Nephron (organoid): ENCODE data around the gene LENG9.

Experiments used
- H3K27ac Mint-ChIP-seq, 3 experiments: 2 replicates each; pipeline ENCODE4 v1.8.0; 2020; ENCODE audit warnings: mixed read lengths in 3 of 3, mild to moderate bottlenecking in 2 of 3, moderate library complexity in 1 of 3
- H3K27me3 Mint-ChIP-seq: 2 replicates; pipeline ENCODE4 v1.8.0; 2021; ENCODE audit warnings: low read depth, mild to moderate bottlenecking, moderate library complexity, mixed read lengths
- H3K36me3 Mint-ChIP-seq: 2 replicates; pipeline ENCODE4 v1.8.0; 2020; ENCODE audit warnings: low read depth, mixed read lengths
- H3K4me1 Mint-ChIP-seq: 2 replicates; pipeline ENCODE4 v1.8.0; 2020; ENCODE audit warnings: mixed read lengths
- H3K4me3 Mint-ChIP-seq, 3 experiments: 2 replicates each; pipeline ENCODE4 v1.8.0; 2020; ENCODE audit warnings: mild to moderate bottlenecking in 3 of 3, mixed read lengths in 3 of 3, moderate library complexity in 2 of 3
- H3K9me3 Mint-ChIP-seq: 2 replicates; pipeline ENCODE4 v1.8.0; 2020; ENCODE audit warnings: mixed read lengths
- CTCF ChIP-seq, 3 experiments: fragments of 200-600 bp; sonication (generic); IDR thresholded peaks; one replicate each; pipeline ENCODE4 v1.5.0; 2021; ENCODE audit warnings: antibody characterized with exemption in 3 of 3; ENCODE audit not compliant: unreplicated experiment in 3 of 3

LENG9 gene

GRCh38 chr19:54418030-54418929 lies 45.3 kb downstream of the LENG9 start:
- H3K4me1 Mint-ChIP-seq = peaks cover 28% of the 10 kb centered on the region
- H3K4me3 Mint-ChIP-seq = peak overlapping the region; percentile 28 to 51 (median 44)
- no peaks in the 10 kb centered on the region for H3K36me3 Mint-ChIP-seq
- H3K9me3 Mint-ChIP-seq = peaks cover 5% of the 10 kb centered on the region
- H3K27me3 Mint-ChIP-seq = peaks cover 44% of the 10 kb centered on the region
- peak overlapping the region; percentile 68 to 75 (median 71) for H3K27ac Mint-ChIP-seq
- no peak for TF ChIP-seq CTCF (IDR thresholded peaks at IDR 0.05; ENCODE audit: unreplicated experiment in 3 of 3)

GRCh38 chr19:54416695-54417491 lies 46.7 kb downstream of the LENG9 start:
- Mint-ChIP-seq H3K27me3 (peaks cover 42% of the 10 kb centered on the region), H3K9me3 (peaks cover 5% of the 10 kb centered on the region), H3K36me3 (no peaks in the 10 kb centered on the region), H3K4me3 (peak overlapping the region; percentile 44 to 69 (median 66)), H3K27ac (peak overlapping the region; percentile 6 to 71 (median 15)), H3K4me1 (peaks cover 23% of the 10 kb centered on the region)
- no peak for TF ChIP-seq CTCF (IDR thresholded peaks at IDR 0.05; ENCODE audit: unreplicated experiment in 3 of 3)

GRCh38 chr19:54415901-54416673 lies 47.5 kb downstream of the LENG9 start:
- H3K4me3 Mint-ChIP-seq = peak overlapping the region; percentile 49 to 68 (median 67)
- peaks cover 43% of the 10 kb centered on the region for H3K27me3 Mint-ChIP-seq
- no peaks in the 10 kb centered on the region for H3K36me3 Mint-ChIP-seq
- H3K27ac Mint-ChIP-seq = no peak overlapping the region
- TF ChIP-seq CTCF (IDR thresholded peaks at IDR 0.05; ENCODE audit: unreplicated experiment in 3 of 3) = no peak
- peaks cover 23% of the 10 kb centered on the region for H3K4me1 Mint-ChIP-seq
- peaks cover 5% of the 10 kb centered on the region for H3K9me3 Mint-ChIP-seq

- Mint-ChIP-seq H3K9me3 (peaks cover 5% of the 10 kb centered on the region), H3K27me3 (peaks cover 48% of the 10 kb centered on the region), H3K27ac (no peak within 1 kb of the TSS), H3K4me1 (peaks cover 23% of the 10 kb centered on the region), H3K4me3 (peak within 1 kb of the TSS; percentile 67 to 76 (median 76)), H3K36me3 (no peaks in the 10 kb centered on the region)
- TF ChIP-seq CTCF (IDR thresholded peaks at IDR 0.05; ENCODE audit: unreplicated experiment in 3 of 3) = peak; percentile 72 to 87 (median 74)
These were observed 48.2 kb downstream of the LENG9 start, which contains the start of gene TTYH1 for GRCh38 chr19:54415208-54415900. TSS of gene TTYH1 (plus strand) at chr19:54415464. CDS start at chr19:54415553, 89 bp downstream.

GRCh38 chr19:54414156-54414555 lies 49.4 kb downstream of the LENG9 start:
- peak overlapping the region in 1 of 3 experiments; percentile 27 for H3K4me3 Mint-ChIP-seq
- no peak for TF ChIP-seq CTCF (IDR thresholded peaks at IDR 0.05; ENCODE audit: unreplicated experiment in 3 of 3)
- no peaks in the 10 kb centered on the region for H3K36me3 Mint-ChIP-seq
- H3K9me3 Mint-ChIP-seq = peaks cover 9% of the 10 kb centered on the region
- H3K27me3 Mint-ChIP-seq = peaks cover 53% of the 10 kb centered on the region
- peaks cover 17% of the 10 kb centered on the region for H3K4me1 Mint-ChIP-seq
- H3K27ac Mint-ChIP-seq = no peak overlapping the region
